Kidney tubule cell (primary cell): ENCODE results near the gene CATSPERD.

Experiments used
- DNase-seq: peaks from one replicate; pipeline ENCODE4 v3.0.0-alpha.2; 2018; ENCODE audit warnings: low spot score

CATSPERD gene

GRCh38 chr19:5719961-5720790 lies at the start of gene CATSPERD, which contains the start of gene LONP1:
Gene CATSPERD (plus strand): TSS chr19:5720637. CDS start chr19:5720738, 101 bp downstream.
Gene LONP1 (minus strand): TSS chr19:5720146. CDS start chr19:5720132, 14 bp downstream.
- peak; percentile 99 for DNase-seq

DNA sequence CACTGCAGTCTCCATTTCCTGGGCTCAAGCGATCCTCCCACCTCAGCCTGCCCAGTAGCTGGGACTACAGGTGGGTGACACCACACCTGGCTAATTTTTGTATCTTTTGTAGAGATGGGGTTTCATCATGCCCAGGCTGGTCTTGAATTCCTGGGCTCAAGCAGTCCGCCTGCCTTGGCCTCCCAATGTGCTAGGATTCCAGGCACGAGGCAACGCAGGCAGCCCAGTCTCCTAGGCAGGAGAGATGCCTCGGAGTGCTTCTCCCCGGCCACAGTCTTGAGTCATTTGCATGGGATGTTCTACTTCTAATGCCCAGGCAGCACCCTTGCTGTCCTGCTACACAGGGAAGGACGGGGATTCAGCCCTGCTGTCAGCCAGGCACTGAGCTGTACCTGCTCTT lies 48.8 kb upstream of the CATSPERD start:
- no peak for DNase-seq

DNA sequence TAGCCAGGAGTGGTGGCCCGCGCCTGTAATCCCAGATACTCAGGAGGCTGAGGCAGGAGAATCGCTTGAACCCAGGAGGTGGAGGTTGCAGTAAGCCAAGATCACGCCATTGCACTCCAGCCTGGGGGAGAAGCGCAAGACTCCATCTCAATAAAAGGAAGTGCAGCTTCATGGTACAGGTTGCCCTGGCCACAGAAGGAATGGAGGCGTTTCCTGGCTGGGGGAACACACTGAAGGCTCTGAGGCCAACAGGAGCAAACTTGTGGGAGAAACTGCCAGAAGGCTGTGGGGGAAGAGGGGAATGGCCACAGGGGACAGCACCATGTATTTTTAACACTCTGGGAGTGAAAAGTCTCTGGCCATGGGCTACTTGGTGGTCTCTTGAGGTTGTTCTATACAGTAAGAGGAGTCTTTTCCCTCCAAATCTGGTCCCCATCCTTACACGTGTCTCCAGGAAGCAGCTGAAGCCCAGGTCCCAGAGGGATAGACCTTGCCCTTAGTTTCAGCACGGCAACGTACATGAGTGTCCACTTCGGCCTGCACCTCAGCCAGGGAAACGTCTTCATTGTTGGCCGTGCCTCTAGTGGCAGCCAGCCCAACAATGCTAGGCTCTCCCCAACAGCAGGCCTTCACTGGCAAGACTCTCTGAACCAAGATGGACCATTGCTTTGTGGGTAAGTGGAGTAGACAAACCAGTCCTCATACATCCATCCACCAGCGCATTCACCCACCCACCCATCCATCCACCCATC lies 47.6 kb upstream of the CATSPERD start:
- DNase-seq = no peak

DNA sequence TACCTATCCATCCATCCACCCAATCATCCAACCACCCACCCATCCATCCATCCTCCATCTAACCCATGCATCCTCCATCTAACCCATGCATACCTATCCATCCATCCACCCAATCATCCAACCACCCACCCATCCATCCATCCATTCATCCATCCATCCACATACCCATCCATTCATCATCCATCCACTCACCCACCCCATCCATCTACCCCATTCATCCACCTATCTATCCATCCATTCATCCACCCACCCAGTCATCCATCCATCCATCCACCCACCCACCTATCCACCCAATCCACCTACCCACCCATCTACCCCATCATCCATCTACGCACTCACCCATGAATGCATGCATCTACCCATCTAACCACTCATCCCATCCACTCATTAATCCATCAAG lies 46.7 kb upstream of the CATSPERD start:
- DNase-seq = no peak

GRCh38 chr19:5674714-5675113 lies 45.7 kb upstream of the CATSPERD start:
- no peak for DNase-seq

DNA sequence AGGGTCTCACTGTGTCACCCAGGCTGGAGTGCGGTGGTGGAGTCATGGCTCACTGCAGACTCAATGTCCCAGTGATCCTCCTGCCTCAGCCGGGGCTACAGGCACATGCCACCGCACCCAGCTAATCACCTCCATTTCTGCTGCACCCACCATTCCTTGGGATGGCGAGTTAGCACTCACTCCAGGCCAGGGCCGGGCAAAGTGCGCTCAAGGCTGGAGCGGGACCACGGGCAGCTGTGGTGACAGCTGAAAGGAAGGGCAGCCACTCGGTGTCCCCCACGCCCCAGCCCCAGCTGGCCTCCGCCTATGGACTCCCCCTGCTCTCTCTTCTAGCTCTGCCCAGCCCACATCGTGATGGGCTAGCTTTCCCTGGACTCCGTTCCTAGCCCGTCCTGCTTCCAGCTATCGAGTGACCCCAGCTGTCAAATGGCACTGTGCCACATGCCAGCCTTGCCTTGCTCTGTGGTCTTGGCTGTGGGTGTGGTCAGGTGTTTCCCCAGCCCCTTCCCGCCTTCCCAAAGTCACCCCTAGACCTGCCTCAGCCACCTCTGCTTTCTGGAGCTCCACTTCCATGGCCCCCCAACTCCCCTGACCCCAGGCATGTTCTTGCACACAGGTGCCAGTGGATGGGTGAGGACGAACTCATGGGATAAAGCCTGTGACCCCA lies 44.2 kb upstream of the CATSPERD start:
- DNase-seq = no peak

GRCh38 chr19:5676772-5677105 lies 43.7 kb upstream of the CATSPERD start:
- DNase-seq = no peak

DNA sequence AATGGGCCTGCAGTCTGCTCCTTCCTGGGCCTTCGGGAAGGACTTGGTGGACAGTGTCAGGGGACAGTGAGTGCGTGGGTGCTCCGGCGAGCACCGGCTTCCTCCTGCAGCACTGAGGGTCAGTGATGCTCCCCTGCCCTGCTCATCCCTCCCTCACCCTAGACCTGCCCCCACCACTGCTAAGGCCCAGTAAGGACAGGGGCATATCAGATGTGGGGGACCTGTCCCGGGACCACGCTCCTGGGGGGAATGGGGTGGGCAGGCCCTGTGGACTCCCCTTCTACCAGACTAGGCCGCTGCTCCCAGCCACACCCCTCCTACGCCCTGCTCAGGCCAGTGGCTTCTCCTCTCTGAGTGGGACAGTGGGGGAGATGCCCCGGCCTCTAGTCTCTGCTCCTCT lies 43.3 kb upstream of the CATSPERD start:
- no peak for DNase-seq

DNA sequence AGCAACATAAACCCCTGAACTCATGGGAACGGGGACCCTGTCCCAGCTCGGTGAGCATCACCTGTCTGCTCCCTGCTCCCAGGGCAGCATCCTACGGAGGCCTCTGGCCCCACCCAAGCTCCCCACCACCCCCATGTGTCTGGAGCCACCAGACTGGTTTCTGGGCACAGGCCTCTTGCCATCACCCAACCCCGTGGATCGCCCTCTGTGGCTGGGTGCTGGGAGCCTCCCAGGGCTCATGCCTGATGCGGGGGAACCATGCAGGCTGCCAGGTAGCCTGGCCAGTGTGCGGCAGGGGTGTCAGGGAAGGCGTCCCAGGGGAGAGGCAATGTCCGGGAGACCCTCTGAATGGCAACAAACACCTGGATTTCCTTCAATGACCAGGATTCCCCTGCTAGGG lies 42.9 kb upstream of the CATSPERD start:
- no peak for DNase-seq

- no peak for DNase-seq
Measured at GRCh38 chr19:5678071-5678718, 42.2 kb upstream of the CATSPERD start.

DNA sequence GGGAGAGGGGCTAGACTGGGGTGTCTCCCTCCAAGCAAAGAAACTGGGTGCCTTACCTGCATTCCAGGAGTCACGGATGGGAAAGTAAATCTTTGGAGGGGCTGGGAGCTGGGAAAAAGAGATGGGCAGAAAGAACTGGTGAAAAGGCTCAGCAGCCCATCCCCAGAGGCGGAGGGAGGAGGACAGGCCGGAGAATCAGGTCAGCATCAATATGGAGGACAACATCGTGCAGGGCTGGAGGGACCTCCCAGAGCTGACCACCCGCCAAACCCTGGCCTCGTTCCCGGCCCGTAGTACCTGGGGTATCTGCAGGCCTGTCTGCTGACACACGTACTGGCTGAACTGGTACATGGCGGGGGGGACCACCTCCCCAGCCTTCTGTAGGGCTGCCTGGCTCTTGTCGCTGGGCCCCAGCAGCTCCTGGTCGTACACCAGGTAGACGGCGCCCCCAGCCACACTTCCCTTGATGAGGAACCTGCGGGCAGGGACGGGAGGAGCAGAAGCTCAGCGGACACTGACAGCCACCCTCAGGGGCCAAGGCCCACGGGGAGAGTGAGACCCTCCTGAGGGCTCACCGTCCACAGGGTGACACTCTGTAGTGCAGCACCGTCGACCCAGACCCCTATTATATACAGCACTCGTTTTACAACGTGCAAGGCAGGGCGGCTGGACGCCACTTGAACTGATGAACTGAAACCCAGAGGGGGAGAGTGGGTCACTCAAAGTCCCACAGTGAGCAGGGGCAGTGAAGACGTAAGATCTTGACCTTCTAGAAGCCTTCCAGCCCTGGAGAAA lies 41.0 kb upstream of the CATSPERD start:
- no peak for DNase-seq

DNA sequence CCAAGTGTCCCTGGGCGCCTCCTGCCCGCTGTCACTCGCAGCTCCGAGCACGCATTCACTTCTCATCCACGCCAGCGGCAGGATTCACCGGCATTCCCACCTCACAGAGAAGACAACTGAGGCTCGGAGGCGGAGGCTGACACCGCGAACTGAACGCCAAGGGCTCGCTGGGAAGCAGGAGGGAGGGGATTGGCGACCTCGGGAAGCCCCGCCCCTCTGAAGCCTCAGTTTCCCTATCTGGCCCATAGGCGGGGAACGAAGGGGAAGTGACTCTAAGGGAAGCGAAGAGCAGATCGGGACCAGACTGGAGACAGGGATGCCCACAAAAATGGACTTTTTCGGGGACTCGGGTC lies 40.4 kb upstream of the CATSPERD start:
- peak; percentile 37 for DNase-seq

GRCh38 chr19:5680437-5681368 lies 39.7 kb upstream of the CATSPERD start, which contains the start of the genes HSD11B1L and MICOS13:
Gene HSD11B1L (plus strand): TSS chr19:5681027. CDS start chr19:5684833, 3,806 bp downstream.
Gene MICOS13 (minus strand): TSS chr19:5680516. CDS start chr19:5680486, 30 bp downstream.
- peak; percentile 99 for DNase-seq

- no peak for DNase-seq
Measured at GRCh38 chr19:5681391-5682106, 38.9 kb upstream of the CATSPERD start.

DNA sequence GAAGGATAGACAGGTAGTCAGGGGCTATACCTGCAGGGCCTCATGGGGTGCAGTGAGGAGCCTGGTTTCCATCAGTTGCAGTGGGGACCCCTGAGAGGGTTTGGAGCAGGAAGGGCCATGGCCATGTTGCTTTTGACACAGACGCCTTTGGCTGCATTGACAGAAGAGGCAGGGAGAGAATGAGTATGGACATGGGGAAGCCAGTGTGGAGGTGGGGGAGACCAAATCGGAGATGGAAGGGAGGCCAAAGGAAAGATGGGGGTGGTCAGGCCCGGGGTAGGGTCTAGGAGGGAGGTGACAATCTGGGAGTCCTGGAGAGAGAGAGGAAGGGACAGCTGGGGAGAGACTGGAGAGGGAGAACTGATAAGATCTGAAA lies 38.3 kb upstream of the CATSPERD start:
- DNase-seq = no peak

DNA sequence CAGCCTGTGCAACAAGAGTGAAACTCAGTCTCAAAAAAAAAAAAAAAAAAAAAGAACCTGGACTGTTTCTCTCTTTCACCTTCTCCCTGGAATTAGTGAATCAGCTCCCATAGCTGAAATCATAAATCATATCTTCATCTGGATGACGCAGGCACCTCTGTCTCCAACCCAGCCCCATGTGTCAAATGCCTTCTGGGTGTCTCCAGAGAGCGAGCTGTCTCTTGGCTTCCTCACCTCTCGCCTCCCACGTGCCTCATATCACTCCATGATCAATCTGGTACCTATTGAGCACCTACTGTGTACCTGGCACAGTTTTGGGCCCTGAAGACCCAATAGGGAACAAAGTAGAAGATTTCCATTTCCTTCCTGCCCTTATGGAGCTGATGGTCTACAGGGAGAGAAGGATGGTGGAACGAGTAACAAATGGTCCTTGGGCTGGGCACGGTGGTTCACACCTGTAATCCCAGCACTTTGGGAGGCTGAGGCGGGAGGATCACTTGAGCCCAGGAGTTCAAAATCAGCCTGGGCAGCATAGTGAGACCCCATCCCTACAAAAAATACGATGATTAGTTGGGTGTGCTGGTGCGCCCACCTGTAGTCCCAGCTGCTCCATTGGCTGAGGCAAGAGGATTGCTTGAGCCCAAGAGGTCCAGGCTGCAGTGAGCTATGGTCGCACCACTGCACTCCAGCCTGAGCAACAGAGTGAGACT lies 37.1 kb upstream of the CATSPERD start:
- no peak for DNase-seq

DNA sequence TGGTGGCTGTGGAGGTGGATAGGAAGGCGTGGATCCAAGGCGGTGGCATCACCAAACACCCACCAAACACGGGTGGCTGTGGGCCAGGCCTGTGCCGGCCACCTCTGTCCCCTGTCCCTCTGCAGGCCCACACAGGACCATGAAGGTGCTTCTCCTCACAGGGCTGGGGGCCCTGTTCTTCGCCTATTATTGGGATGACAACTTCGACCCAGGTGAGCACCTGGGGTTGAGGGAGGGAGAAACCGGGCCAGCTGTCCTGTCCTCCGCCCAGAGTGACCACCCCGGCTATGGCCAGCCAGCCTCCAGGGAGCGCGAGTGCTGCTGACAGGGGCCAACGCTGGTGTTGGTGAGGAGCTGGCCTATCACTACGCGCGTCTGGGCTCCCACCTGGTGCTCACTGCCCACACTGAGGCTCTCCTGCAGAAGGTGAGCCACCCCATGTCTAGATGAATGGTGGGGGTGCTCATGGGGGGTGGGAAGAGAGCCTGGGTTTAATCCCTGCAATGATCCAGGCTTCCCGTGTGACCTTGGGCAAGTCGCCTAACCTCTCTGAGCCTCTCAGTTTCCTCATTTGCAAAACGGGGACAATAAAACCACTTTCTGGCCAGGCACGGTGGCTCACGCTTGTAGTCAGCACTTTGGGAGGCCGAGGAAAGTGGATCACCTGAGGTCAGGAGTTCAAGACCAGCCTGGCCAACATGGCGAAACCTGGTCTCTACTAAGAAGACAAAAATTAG lies 35.6 kb upstream of the CATSPERD start:
- no peak for DNase-seq

DNA sequence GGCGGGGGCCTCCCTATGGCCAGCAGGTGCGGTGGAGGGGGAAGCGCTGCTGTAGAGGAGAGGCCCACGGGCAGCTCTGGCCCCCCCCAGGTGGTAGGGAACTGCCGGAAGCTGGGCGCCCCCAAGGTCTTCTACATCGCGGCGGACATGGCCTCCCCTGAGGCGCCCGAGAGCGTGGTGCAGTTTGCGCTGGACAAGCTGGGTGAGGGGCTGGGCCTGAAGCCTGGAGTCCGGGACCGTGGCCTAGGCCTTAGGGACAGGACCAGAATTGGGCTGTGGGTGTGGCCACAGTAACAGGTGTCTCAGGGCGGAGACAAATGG lies 34.2 kb upstream of the CATSPERD start:
- no peak for DNase-seq
